Erythroblast (primary cell): ENCODE measurements around the gene CDC25C.

Source experiments
- GATA1 ChIP-seq: IDR thresholded peaks from 2 replicates; pipeline ENCODE4 v1.6.1; 2011; ENCODE audit warnings: low read depth, mild to moderate bottlenecking, control low read depth, low read length, moderate library complexity
- POLR2A ChIP-seq: IDR thresholded peaks from 2 replicates; pipeline ENCODE4 v1.6.1; 2011; ENCODE audit warnings: mild to moderate bottlenecking, low read length

GRCh38 chr5:138273834-138274188 lies 57.8 kb downstream of the CDC25C start:
- TF ChIP-seq POLR2A: no peak
- TF ChIP-seq GATA1: no peak
